H1 (cell line): Measurements from ENCODE around the gene TP63.

ENCODE experiments used
- CEBPB ChIP-seq: IDR thresholded peaks from 2 replicates; pipeline ENCODE4 v1.6.1; 2012; ENCODE audit warnings: low read depth, low read length
- HDAC6 ChIP-seq: IDR thresholded peaks from one replicate; pipeline ENCODE4 v1.7.1; 2012; ENCODE audit warnings: low read depth, mild to moderate bottlenecking, inconsistent platforms, low read length, moderate library complexity
- JUND ChIP-seq: IDR thresholded peaks from 2 replicates; pipeline ENCODE4 v1.6.1; 2011; ENCODE audit warnings: mild to moderate bottlenecking, improper control_type of control experiment, low read length
- POLR2A ChIP-seq, 2 experiments: IDR thresholded peaks; 1 replicate in 1 of 2; 2 replicates in 1 of 2; pipeline ENCODE4 v1.6.1; 2011; ENCODE audit warnings: low read depth in 2 of 2, low read length in 2 of 2, mild to moderate bottlenecking in 2 of 2; ENCODE audit errors: control extremely low read depth in 1 of 2
- POLR2AphosphoS5 ChIP-seq: IDR thresholded peaks from 2 replicates; pipeline ENCODE4 v1.6.1; 2011; ENCODE audit warnings: low read depth, low read length
- RAD21 ChIP-seq, 2 experiments: IDR thresholded peaks in 1 of 2; conservative IDR thresholded peaks in 1 of 2; 2 replicates each; pipeline ENCODE4 v1.6.1; 2011; ENCODE audit warnings: low read depth in 2 of 2, low read length in 2 of 2, improper control_type of control experiment in 1 of 2, inconsistent platforms in 1 of 2, mild to moderate bottlenecking in 1 of 2, moderate library complexity in 1 of 2
- RFX5 ChIP-seq: IDR thresholded peaks from 2 replicates; pipeline ENCODE4 v1.6.1; 2011; ENCODE audit warnings: low read depth, low read length, improper control_type of control experiment, borderline replicate concordance
- SAP30 ChIP-seq: fragments of 300-600 bp; sonication (generic); IDR thresholded peaks from 2 replicates; pipeline ENCODE4 v1.7.1; 2012; ENCODE audit warnings: low read length, moderate library complexity, mild to moderate bottlenecking, inconsistent platforms; ENCODE audit not compliant: insufficient read depth, insufficient replicate concordance
- SIX5 ChIP-seq: IDR thresholded peaks from 2 replicates; pipeline ENCODE4 v1.6.1; 2011; ENCODE audit warnings: mild to moderate bottlenecking, low read depth, low read length
- TF ChIP-seq, protein P1 (sequence below), 3 experiments: IDR thresholded peaks; 1 replicate in 2 of 3; 2 replicates in 1 of 3; pipeline versions ENCODE4 v1.5.1 to v1.6.1; 2011; ENCODE audit warnings: low read length in 3 of 3, mild to moderate bottlenecking in 3 of 3, inconsistent platforms in 2 of 3, low read depth in 1 of 3, moderate library complexity in 1 of 3; ENCODE audit not compliant: insufficient read depth in 1 of 3; ENCODE audit errors: control extremely low read depth in 1 of 3

DNA sequence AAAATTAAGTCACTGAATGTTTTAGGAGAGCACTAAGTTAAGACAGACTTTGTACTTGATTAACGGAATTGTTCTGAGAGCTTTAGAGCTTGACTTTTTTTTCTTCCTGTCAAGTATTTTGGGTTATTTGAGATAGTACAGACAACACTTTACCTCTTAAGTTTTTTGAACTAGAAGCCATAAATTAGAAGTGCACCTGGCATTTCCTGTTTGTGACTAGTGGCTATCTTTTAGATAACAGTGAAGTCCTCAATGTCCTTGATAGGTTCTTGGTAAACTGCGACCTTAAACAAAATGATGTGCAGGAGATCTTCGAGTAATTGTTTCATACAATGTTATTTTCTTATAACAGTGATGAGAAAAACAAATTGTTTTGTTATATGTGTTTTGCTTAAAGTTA is 213.9 kb downstream of the TP63 start:
- no peak for TF ChIP-seq SIX5
- no peak for TF ChIP-seq POLR2A (IDR thresholded peaks at IDR 0.05; ENCODE audit: control extremely low read depth in 1 of 2, low read depth in 2 of 2, low read length in 2 of 2)
- TF ChIP-seq SAP30, result no peak
- TF ChIP-seq, protein P1, sequence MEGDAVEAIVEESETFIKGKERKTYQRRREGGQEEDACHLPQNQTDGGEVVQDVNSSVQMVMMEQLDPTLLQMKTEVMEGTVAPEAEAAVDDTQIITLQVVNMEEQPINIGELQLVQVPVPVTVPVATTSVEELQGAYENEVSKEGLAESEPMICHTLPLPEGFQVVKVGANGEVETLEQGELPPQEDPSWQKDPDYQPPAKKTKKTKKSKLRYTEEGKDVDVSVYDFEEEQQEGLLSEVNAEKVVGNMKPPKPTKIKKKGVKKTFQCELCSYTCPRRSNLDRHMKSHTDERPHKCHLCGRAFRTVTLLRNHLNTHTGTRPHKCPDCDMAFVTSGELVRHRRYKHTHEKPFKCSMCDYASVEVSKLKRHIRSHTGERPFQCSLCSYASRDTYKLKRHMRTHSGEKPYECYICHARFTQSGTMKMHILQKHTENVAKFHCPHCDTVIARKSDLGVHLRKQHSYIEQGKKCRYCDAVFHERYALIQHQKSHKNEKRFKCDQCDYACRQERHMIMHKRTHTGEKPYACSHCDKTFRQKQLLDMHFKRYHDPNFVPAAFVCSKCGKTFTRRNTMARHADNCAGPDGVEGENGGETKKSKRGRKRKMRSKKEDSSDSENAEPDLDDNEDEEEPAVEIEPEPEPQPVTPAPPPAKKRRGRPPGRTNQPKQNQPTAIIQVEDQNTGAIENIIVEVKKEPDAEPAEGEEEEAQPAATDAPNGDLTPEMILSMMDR (IDR thresholded peaks at IDR 0.05; ENCODE audit: control extremely low read depth in 1 of 3, insufficient read depth in 1 of 3, low read depth in 1 of 3, low read length in 3 of 3), result no peak
- no peak for TF ChIP-seq RAD21 (IDR thresholded peaks at IDR 0.05 in 1 of 2, conservative IDR thresholded peaks at IDR 0.05 in 1 of 2; ENCODE audit: low read depth in 2 of 2, low read length in 2 of 2)
- TF ChIP-seq HDAC6, result no peak
- TF ChIP-seq JUND, result no peak
- no peak for TF ChIP-seq RFX5
- no peak for TF ChIP-seq POLR2AphosphoS5
- TF ChIP-seq CEBPB, result no peak
